Non-pigmented ciliary epithelial cell (primary cell): Measurements from ENCODE around the gene CTIF.

Experiments
- DNase-seq: peaks from one replicate; pipeline ENCODE4 v3.0.0-alpha.2; 2010; ENCODE audit warnings: low read depth

Gene CTIF

DNA sequence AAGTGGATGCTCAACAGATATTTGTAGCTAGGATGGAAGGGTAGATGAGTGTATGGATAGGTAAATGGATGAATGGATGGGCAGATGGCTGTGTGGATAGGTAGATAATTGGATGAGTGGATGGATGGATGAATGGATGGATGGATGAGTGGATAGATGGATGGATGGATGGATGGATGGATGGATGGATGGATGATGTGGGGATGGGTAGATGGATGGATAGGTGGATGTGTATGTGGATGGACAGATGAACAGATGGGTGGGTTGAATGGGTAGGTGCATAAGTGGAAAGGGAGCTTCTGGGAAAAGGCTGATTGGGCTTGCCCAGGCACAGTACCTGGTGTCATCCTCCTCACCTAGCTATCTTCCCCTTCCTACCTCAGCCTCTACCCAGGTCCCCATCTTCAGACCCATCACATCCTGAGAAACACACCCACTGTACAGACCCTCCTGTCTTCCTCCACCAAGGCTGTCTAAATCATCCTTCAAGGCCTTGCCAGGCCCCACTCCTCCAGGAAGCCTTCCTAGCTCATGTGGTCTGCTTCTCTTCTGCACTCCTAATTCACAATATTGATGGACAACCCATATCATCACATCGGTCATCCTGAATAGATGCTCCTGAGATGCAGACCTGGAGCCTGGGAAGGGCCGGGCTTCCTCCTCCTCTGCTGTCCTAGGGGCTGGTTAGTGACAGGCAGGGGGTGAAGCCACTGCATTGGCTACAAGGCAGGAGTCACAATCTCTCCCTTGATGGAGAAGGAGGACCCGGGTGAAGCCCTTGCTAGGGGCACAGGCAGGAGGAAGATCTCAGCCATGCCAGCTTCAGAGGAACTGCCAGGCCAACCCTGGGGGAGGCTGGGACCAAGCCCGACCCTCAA, 362.6 kb downstream of the CTIF start:
- no peak for DNase-seq

DNA sequence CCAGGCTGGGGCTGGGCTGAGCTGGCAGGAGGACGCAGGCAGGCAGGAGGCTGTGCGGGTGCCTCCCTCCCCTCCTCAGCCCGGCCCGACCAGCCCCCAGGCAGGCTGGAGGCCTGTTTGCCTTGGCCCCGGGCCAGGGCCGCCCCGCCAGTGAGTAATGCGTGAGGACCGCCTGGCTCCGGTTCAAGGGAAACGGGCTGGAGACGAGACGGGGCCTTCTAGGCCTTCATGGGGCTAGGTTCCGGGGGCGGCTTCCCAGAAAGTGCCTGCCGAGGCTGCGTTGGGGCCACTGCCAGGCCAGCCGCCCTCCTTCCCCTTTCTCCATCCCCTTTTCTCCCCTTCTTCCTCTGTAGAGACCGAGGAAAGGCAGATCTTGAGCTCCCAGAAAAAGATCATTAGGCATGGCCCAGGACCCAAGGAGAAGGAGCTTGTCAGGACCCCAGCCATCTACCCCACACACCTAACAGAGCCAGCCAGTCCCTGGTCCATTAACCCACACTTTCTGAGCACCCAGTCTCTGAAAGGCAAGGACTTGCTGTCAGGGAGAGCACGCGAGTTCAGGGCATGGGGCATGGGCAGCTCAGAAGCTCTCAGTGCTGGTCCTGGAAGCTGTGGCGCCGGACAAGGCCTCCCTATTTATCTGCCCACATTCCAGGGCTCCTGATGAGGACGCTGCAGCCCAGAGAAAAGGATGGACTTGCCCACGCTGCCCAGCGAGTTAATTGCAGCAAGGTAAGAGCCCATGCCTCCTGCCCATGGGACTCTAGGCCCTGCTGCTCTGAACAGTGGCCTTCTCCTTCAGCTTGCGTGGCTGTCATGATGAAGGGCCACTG, 363.4 kb downstream of the CTIF start:
- DNase-seq: peak; percentile 78

- DNase-seq: no peak
Observed at GRCh38 chr18:48902856-48903601, 364.2 kb downstream of the CTIF start.

GRCh38 chr18:48904091-48904490, 365.3 kb downstream of the CTIF start:
- no peak for DNase-seq

DNA sequence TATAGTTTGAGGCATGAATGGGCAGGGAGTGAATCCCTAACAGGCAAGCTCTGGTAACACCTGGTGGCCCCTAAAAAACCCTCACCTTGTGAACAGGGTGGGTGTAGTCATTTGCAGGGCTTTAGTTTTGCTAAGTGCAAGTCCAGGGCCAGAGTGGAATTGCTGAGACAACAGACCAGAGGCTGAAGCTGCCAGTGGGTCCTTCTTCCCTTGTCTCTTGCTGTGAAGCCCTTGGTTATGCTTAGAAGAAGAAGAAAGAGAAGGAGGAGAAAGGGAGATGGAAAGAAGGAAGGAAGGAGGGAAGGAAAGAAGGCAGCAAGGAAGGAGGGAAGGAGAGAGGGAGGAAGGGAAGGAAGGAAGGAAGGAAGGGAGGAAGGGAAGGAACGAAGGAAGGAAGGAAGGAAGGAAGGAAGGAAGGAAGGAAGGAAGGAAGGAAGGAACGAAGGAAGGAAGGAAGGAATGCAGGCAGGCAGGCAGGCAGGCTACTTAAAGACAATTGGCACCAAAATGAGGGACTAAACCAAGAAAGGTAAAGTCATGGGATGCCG, 366.1 kb downstream of the CTIF start:
- DNase-seq: no peak

GRCh38 chr18:48905513-48905912, 366.7 kb downstream of the CTIF start:
- DNase-seq: no peak

DNA sequence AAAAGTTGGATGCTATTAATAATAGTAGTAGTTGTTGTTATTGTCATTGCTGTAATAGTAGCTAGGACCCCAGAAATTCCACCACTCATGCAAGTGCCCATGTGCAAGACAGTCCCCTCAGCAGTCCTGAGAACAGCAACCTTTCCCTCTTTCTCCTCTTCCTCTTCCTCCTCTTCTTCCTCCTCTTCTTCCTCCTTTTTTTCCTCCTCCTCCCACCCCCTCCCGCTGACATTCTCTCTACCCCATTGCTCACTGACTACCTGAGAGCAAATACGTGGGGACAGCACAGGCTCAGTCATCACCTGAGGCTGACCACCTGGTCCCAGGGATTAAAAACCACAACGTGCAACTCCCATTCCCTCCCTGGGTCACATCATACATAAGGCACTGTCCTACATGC, 370.1 kb downstream of the CTIF start:
- no peak for DNase-seq

DNA sequence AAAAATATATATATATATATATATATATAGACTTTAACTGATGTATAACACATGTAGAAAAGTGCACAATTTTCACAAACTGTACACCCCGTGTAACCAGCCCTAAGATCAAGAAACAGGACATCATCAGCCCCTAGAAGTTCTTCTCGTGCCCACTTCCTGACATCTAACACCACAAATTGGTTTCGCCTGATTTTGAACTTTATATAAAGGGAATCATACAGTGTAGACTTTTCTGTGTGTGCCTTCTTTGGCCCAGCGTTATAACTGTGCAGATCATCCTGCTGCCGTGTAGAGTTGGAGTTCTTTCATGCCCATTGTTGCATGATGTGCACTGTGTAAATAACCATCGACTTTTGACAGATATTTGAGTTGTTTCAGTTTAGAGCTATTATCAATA, 370.9 kb downstream of the CTIF start:
- no peak for DNase-seq

GRCh38 chr18:48910972-48911545, 372.2 kb downstream of the CTIF start:
- no peak for DNase-seq
